Erythroblast (primary cell): ENCODE measurements around the gene NOXA1.

ENCODE experiments used
- GATA1 ChIP-seq: IDR thresholded peaks from 2 replicates; pipeline ENCODE4 v1.6.1; 2011; ENCODE audit warnings: low read depth, mild to moderate bottlenecking, control low read depth, low read length, moderate library complexity
- POLR2A ChIP-seq: IDR thresholded peaks from 2 replicates; pipeline ENCODE4 v1.6.1; 2011; ENCODE audit warnings: mild to moderate bottlenecking, low read length

DNA sequence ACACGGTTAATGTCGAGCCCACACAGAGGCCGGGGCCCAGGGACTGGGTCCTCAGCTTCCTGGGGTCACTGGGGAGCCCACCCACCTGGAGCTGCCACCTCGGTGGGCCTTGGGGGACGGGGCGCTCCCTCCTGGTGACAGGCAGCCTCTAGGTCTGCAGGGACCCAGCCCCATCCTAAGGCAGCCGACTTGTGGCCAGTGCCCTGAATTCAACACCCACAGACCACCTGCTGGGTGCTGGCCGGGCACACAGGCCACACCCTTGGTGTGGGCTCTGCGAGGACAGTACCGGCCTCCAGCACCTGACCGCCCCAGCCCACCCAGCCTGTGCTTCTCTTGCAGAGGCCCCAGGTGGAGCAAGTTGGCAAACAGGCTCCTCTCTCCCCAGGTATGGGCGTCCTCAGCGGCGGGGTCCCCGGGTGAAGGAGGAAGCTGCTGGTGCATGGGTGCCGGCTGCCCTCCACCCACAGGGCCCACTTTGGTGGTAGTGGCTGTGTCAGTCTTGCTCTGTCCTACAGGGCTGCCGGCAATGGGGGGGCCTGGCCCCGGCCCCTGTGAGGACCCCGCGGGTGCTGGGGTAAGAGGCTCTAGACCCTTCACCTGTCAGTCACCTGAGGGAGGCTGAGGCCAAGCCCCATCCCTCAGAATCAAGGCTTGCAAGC, 9.6 kb downstream of the NOXA1 start:
- TF ChIP-seq POLR2A (no peak), GATA1 (no peak)
